Neural cell (in vitro differentiated cells): ENCODE measurements around the gene LRFN5.

Experiments used
- CTCF ChIP-seq: fragments of 450-650 bp; IDR thresholded peaks from 2 replicates; pipeline ENCODE4 v1.5.1; 2014; ENCODE audit warnings: antibody characterized with exemption, mild to moderate bottlenecking, moderate library complexity; ENCODE audit not compliant: poor library complexity, severe bottlenecking
- EP300 ChIP-seq: fragments of 450-650 bp; conservative IDR thresholded peaks from 2 replicates; pipeline ENCODE4 v1.6.1; 2014; ENCODE audit warnings: antibody characterized with exemption, mild to moderate bottlenecking, moderate library complexity; ENCODE audit not compliant: poor library complexity, severe bottlenecking
- EZH2 ChIP-seq: fragments of 200-600, 300-800 bp; shearing (Covaris generic), sonication (generic); IDR thresholded peaks from 2 replicates; pipeline ENCODE4 v1.6.1; 2014; ENCODE audit warnings: antibody characterized with exemption, low read length, borderline replicate concordance, mild to moderate bottlenecking; ENCODE audit not compliant: insufficient read depth, poor library complexity, severe bottlenecking
- MXI1 ChIP-seq: fragments of 450-650 bp; conservative IDR thresholded peaks from 2 replicates; pipeline ENCODE4 v1.6.1; 2014; ENCODE audit warnings: antibody characterized with exemption, mild to moderate bottlenecking; ENCODE audit not compliant: poor library complexity, severe bottlenecking
- POLR2AphosphoS5 ChIP-seq: IDR thresholded peaks from 2 replicates; pipeline ENCODE4 v1.6.1; 2012
- SMC3 ChIP-seq: fragments of 450-650 bp; conservative IDR thresholded peaks from 2 replicates; pipeline ENCODE4 v1.6.1; 2014; ENCODE audit warnings: antibody characterized with exemption, mild to moderate bottlenecking, moderate library complexity; ENCODE audit not compliant: poor library complexity
- TAF1 ChIP-seq: IDR thresholded peaks from 2 replicates; pipeline ENCODE4 v1.6.1; 2012; ENCODE audit warnings: low read depth
- TF ChIP-seq, protein P1 (sequence below): IDR thresholded peaks from 2 replicates; pipeline ENCODE4 v1.6.1; 2012; ENCODE audit warnings: borderline replicate concordance

DNA sequence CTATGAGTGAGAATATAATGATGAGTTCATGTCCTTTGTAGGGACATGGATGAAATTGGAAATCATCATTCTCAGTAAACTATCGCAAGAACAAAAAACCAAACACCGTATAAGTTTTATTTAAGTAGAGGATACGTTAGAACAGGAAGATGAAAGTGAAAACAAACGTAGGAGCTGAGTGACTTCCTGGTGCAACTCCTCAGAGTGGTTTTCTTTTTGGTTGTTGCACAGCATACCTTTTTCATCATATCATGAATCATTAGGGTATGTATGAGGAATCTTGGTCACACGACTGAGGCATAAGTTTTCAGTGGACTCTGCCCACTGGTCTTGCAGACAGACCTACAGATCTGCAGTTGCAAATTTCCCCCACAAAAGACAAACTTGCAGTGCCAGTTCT, 199.0 kb downstream of the LRFN5 start:
- TF ChIP-seq CTCF (no peak), EP300 (no peak), EZH2 (no peak), TAF1 (no peak), POLR2AphosphoS5 (no peak), MXI1 (no peak), SMC3 (no peak)
- TF ChIP-seq, protein P1, sequence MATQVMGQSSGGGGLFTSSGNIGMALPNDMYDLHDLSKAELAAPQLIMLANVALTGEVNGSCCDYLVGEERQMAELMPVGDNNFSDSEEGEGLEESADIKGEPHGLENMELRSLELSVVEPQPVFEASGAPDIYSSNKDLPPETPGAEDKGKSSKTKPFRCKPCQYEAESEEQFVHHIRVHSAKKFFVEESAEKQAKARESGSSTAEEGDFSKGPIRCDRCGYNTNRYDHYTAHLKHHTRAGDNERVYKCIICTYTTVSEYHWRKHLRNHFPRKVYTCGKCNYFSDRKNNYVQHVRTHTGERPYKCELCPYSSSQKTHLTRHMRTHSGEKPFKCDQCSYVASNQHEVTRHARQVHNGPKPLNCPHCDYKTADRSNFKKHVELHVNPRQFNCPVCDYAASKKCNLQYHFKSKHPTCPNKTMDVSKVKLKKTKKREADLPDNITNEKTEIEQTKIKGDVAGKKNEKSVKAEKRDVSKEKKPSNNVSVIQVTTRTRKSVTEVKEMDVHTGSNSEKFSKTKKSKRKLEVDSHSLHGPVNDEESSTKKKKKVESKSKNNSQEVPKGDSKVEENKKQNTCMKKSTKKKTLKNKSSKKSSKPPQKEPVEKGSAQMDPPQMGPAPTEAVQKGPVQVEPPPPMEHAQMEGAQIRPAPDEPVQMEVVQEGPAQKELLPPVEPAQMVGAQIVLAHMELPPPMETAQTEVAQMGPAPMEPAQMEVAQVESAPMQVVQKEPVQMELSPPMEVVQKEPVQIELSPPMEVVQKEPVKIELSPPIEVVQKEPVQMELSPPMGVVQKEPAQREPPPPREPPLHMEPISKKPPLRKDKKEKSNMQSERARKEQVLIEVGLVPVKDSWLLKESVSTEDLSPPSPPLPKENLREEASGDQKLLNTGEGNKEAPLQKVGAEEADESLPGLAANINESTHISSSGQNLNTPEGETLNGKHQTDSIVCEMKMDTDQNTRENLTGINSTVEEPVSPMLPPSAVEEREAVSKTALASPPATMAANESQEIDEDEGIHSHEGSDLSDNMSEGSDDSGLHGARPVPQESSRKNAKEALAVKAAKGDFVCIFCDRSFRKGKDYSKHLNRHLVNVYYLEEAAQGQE: no peak
